ENCODE measurements around the gene ZNF300.

DNA sequence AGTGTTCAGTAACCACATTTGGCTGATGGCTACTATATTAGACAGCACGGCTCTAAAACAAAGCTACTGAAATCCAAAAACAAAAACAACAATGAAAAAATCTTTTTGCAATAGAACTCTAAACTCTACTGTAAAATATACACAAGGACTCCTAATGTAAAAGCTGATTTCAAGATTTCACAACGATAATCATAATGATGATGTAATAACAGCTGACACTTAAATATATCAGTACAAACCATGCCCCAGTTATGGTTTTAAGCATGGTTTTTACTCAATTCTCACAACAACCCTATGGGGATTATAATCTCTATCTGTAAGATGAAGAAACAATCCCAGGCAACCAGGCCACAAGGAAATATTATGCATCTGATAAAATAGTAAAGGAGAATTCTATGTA lies 3.3 kb downstream of the ZNF300 start:
- TF ChIP-seq, protein P1, sequence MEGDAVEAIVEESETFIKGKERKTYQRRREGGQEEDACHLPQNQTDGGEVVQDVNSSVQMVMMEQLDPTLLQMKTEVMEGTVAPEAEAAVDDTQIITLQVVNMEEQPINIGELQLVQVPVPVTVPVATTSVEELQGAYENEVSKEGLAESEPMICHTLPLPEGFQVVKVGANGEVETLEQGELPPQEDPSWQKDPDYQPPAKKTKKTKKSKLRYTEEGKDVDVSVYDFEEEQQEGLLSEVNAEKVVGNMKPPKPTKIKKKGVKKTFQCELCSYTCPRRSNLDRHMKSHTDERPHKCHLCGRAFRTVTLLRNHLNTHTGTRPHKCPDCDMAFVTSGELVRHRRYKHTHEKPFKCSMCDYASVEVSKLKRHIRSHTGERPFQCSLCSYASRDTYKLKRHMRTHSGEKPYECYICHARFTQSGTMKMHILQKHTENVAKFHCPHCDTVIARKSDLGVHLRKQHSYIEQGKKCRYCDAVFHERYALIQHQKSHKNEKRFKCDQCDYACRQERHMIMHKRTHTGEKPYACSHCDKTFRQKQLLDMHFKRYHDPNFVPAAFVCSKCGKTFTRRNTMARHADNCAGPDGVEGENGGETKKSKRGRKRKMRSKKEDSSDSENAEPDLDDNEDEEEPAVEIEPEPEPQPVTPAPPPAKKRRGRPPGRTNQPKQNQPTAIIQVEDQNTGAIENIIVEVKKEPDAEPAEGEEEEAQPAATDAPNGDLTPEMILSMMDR (IDR thresholded peaks at IDR 0.05) = no peak
- no peak for TF ChIP-seq POLR2A (IDR thresholded peaks at IDR 0.05)
